Stimulated activated CD4-positive, alpha-beta T cell treated with anti-CD3 and anti-CD28 coated beads, Interleukin-12 subunit alpha, Interleukin-12 subunit beta, amount 100 ng/mL, for 4 hours (primary cell): ENCODE data around the gene ZNF385D.

Experiments
- DNase-seq: peaks from one replicate; pipeline ENCODE4 v3.0.0-alpha.2; 2020

The ZNF385D gene, protein sequence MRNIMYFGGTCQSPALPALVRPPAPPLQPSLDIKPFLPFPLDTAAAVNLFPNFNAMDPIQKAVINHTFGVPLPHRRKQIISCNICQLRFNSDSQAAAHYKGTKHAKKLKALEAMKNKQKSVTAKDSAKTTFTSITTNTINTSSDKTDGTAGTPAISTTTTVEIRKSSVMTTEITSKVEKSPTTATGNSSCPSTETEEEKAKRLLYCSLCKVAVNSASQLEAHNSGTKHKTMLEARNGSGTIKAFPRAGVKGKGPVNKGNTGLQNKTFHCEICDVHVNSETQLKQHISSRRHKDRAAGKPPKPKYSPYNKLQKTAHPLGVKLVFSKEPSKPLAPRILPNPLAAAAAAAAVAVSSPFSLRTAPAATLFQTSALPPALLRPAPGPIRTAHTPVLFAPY

DNA sequence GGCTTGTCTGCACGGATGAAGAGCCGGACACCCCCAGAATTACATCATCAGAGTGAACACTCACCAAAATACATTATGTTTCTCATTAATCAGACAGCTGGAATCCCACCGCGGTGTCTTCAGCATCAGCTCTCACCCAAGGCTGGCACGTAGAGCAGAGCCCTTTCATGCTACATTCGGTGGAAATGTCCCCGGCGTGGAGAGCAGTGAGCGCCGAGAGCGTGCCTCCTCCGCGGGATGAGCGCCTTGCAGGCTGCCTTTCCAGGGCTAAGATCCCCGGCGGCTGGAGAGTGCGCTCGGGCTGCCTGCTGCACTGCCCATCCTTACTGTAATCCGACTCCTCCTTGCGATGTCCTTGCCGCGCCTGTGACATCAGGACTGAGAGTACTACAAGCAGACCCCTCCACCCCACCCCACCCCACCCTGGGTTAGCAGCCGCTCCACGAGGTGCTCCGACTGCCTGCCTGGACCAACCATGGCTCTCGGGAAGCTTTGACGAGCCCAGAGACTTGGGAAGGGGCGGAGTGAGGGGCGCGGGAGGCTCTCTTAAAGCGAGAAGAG is at the start of gene ZNF385D:
Gene ZNF385D, minus strand, starts transcription at position 380 of the 561 bp plus-strand sequence. Its CDS starts 294 bp downstream, at position 86.
- no peak for DNase-seq

DNA sequence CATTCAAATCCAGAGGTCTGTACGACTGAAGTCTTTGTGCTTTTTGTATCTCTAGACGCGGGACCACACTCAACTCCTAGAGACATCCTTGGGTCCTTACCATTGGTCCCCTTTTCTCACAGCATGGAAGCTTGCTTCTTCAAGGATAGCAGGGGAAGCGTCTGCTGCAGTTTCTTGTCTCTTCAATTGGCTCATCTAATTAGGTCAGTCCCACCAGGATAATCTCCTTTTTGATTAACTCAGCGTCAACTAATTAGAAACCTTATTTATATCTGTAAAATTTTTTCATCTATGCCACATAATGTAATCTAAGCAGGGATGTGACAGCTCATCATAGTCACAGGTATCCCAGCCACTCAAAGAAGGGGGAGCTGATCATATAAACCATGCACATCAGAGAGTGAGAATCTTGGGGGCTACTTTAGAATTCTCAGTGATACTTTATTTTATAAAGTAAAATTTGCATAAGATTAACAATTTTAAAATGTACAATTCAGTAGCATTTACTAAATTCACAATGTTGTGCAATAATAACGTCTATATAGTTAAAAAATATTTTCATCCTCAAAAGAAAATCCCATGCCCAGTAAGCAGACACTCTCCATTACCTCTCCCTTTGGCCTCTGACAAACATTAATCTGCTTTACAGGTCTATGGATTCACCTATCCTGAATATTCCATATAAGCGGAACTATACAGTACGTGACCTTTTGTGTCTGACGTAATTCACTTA is 47.5 kb upstream of the ZNF385D start:
- no peak for DNase-seq

DNA sequence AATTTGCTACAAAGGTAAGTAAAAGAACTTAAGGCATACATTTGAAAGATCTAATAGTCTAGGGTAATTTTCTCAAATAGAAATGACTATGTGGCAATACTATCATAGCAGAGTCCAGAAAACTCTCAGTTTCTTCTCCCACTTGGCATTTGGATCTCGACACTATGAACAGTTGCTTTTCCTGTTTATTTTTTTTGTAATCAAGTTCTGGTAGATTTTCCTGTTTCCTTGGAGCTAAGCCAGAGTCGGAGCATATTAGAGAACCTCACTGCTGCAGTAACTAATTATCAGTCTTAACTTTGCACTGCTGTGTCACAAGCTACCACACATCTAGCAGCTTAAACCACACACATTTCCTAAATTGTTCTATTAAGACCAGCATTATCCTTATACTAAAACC is 44.9 kb upstream of the ZNF385D start:
- no peak for DNase-seq

DNA sequence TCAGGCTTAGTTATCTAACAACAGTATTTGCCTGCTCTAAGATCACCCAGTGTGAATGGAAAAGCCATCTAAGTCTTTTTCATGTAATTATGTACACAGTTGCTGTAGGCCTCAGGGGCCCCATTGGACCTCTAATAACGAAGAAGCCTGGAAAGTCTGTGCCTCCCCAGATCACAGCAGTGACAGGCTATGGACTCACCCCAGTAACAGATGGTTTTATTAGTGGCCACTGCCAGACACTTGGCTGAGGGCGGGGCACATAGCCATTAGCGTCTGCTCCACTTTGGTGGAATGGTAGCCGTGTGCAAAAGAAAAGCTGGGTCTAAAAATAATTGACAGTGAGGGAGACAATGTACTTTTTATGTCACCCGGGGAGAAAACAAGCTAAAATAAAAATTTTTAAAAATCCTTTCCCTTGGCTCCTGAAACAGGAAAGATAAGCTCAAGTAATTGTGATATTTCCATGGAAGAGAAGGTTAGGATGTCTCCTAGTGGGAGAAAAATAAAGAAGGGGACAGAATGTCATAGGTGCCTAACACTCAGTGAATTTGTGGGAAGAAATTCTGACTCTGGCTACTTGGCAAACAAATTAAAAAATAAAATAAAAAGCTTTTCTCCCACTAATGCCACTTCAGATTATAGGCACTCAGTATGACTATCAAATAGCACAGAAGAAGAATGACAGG is 44.3 kb upstream of the ZNF385D start:
- no peak for DNase-seq

DNA sequence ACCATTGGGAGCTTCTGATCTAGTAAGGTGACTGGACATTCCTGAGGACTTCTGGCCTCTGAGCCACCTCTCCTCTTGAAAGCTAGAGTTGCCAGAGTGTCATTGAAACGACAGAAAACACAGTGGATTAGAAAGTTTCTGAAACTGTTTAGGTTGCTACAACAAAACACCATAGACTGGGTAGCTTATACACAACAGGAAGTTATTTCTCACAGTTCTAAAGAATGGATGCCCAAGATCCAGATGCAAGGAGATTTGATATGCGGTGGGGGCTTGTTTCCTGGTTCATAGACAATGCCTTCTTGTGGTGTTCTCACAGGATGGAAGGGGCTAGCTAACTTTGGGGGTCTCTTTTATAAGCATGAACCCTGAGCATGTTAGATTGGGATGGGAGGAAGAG is 43.3 kb upstream of the ZNF385D start:
- no peak for DNase-seq

DNA sequence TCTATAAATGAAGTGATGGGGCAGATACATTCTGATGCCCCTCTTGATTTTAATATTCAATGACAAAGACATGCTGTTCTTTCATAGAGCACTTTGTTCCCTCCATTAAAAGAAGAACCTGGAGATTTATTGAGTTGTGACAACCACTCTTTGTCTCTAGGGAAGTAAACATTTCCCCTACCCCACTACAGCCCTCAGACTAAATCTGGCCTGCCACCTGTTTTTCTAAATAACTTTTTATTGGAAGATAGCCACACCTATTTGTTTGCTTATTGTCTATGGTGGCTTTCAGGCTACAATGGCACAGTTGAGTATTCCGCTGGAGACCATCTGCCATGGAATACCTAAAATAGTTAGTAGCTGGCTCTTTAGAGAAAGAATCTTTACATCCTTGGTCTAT is 41.2 kb upstream of the ZNF385D start:
- DNase-seq = no peak

DNA sequence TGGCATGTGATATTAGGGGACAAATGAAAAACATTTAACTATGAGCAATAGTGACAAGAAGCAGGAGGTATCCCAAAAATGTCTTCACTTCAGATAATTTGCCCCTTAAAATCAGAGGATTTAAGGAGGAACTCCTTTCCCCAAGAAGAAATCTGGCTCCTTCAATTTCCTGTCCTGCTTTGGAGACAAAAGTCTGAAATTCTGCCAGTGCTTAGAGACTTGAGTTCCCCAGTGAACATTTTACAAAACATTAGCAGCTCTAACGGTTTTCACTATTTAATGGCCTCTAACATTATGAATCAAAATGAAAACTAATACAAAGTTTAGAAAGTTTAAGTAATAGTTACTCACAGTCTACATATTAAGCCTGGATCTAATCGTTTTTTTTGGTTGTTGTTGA is 40.3 kb upstream of the ZNF385D start:
- DNase-seq = no peak

DNA sequence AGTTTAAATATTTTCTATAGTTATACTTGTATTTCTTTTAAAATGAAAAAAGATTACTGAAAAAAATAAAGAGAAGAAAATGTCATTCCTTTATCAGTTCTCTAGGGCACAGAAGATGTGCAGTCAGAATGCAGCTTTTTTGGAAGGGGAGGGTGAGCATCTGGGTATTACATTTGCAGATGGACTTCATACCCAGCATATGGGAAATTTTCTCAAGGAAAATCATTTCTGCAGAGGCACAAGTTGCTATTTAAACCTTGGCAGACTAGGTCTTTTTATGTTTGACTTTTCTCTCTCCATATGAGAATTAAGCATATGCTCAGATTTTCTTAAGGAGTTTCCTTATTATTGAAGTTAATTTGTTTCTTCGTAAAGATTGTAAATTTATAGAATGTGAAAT is 39.5 kb upstream of the ZNF385D start:
- no peak for DNase-seq

DNA sequence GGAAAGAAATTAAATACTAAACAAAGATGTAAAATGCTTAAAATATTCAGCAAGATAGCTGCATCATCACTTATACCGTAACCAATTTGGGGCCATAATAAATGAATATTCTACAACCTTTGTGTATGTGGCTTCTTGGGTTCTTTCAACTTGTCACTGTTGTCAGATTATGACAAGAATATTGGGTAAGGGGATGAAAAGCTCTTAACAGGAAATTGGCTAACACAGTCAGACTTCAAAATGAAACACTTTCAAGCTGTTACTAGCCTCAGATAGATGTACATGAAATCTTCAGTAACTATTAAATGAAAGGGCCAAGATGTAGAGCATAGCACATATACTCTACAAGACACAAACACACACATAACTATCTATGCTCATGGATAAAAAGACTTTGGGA is 38.7 kb upstream of the ZNF385D start:
- DNase-seq = no peak

DNA sequence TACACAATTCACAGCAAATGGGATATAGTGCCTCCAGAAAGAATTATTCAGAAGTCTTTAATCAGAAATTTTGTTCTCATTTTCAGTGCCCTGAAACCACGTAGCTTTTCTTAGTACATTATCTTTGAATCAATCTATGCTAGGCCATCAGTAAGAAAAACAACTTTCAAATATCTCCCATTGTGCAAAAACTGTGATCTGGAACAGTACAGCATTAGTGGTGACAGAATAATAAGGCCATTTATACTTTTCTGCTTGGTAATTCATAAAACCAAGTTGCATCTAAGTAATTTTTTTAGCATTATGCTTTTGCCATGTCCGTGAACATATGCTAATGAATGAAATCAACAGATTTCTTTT is 35.4 kb upstream of the ZNF385D start:
- DNase-seq = no peak

DNA sequence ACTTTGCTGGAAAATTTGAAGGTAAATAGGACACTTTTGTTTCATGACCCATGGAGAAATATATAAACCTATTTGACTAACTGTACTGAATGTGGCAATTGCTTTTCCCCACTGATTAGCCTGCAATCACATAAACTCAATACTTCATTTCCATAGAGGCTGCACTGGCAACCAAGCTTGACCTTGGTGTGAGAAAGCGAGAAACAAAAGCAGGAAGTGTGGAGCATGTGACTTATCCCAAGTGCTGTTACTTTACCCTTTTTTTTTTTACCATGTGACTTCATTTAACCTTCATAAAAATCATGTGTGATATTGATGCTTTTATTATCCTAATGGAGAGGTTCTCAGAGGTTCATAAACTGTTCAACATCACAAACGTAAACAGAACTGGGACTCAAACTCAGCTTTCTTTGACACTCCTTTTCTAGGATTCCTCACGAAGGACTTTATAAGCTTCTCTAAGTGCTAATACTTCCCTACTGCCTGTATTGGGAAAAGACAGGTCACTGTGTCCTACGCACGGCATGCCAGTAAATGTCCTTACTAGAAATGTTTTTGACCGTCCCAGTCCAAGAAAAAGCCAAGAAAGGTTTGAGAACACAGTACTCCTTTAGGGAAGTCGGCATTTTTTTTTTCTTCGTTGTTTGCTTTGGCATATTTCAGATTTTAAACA is 34.9 kb upstream of the ZNF385D start:
- no peak for DNase-seq

DNA sequence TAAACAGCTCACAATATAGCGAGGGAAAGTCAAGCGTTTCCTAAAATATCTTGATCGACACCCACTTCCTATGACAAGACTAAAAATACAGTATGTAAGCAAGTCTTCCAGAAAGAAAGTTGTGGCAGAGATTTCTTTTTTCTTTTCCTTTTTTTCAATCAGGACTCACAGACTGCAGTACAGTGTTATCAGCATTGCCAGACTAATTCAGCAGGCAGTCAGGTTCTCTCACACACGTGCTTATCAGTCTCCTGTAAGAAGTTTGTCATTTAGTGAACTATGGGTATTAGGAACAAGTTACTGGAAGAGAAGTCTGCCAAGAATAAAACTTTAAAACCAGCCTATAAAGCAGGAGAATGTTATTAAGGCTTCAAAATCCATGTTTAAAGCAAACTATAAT is 32.8 kb upstream of the ZNF385D start:
- no peak for DNase-seq

DNA sequence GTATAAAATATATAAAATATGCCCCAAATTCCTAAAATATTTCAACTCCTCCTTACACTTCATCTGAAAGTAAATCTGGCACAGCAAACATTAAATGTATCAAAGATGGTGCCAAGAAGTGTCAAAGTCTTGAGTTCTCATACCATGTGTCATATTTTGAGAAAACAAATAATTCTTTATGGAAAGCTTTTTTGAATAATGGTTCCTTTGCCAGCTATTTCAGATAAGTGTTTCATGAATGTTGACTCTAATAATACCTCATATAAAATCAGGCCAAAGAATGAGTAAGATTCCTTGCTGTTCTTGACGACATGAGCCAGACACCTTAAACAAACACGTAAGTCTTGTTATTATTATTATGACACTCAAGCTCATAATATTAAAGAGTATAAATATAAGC is 30.3 kb upstream of the ZNF385D start:
- DNase-seq = no peak

DNA sequence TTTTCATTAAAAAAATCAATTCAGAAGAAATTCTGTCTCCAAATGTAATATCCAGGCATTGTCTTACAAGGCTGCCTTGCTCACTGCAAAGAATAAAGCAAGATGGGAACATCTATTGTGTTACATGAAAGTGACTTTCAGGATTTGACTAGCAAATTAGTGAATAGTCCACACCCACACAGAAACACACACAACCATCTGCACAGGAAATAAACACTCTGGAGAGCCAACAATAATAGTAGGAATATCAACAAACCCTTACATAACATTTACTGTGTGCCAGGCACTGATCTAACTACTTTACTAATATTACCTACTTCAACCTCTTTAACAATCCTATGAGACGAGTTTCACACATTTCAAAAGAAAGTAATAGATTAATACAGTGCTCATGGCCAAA is 28.9 kb upstream of the ZNF385D start:
- DNase-seq = no peak

DNA sequence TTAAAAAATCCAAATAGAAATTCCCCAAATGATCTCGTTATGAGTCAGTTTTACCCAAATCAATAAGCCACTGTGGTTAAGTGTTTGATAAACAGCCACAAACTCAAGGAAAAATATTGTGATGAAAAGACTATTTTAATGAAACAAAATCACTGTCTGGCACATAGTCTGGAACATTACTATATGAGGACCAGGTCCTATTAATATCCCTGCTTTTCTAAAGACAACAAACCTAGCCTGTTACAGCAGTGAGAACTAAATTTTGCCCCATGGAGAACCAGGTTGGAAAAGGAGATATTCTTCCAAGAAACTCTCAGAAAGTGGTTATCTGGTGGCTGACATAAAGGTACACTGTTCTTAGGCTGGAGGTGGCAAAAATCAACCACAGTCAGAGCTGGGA is 27.7 kb upstream of the ZNF385D start:
- no peak for DNase-seq

DNA sequence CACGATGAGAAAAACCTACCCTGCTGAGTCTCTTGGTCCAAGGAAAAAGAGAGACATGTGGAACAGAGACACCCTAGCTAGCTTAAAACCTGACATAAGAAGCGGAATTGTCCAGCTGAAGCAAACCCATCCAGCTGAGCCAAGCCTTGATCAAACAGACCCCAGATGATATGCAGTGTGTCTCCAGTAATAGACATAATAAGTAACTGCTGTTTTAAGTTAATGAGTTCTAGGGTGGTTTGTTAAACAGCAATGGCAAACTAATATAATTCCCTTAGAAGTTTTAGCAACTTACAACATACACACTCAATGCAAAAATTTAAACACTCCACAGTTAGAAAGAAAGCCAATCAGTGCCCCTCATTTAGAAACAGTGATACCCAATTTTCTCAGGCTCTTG is 26.8 kb upstream of the ZNF385D start:
- no peak for DNase-seq

DNA sequence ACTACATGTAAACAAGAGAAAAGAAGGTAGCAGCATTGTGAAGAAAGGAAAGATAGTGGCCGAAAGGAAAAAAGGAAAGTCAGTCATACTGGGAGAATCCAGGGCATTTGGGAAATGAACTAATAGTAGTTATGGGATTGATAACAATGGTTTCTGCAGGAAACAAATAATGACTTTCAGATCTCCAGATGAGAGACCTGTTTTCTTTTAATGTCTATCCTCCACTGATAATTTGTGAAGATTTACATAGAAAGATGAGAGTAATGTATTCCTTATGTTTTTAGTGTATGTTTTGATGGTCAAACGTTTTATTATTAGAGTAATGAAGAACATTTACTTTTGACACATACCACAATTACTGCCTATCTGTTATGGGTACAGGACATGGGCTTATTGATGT is 15.0 kb upstream of the ZNF385D start:
- no peak for DNase-seq

DNA sequence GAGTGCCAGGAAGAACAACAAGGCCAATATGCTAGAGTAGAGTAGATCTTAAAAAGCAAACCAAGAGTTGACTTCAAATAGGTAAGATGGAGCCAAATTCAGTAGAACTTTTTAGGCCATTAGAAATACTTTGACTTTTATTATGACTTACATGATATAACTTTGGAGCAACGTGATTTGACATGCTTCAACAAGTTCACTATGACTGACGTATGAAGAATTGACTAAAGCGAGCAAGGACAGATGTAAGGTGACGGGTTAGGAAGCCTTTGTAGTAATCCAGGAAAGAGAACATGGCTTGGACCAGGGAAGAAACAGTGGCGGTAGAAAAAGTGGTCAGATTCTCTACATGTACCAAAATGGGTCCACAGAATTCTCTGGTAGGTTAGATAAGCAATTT is 4.9 kb upstream of the ZNF385D start:
- DNase-seq = no peak

DNA sequence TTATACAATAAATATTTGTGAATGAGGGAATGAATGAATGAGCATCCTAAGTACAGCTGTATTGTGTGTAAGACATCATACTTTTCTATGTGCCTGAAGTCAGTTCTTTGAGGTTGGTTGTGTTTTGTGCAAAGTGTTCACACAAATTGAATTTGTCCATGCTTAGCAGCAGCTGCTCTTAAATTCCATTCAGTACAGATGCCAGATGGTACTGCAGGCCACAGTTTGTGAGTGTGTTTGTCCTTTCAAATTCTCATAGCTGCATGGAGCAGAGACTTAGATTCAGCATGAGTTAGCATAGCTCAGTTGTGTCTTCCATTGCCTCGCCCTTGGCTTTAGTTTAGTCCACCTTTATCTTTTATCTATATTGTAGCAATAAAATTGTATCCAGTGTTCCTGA is 3.8 kb upstream of the ZNF385D start:
- no peak for DNase-seq

DNA sequence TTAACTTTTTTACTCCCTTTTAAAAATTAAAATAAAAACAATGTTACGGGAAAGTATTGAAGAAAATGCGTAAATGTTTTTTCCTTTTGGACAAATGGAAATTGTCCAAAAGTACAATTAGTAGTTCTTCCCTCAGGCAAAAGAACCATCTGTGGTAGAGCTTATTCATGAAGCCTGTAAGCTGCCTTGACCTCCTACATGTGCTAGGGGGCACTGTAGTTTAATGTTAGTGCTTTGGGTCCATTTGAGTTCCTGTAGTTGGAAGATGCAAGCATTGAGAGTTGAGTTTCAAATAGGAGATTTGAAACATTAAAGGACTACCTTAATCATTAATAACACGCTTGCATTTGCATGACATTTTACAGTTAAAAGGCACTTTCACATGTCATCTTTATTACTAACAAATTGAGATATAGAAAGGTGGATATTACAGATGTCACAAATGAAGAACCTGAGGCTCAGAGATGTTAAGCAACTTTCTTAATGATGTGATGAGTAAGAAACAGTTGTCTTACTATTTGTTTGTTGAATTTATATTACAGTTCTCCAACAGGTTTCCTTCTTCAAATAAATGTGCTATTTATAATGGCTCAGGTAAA is 1.8 kb upstream of the ZNF385D start:
- no peak for DNase-seq

DNA sequence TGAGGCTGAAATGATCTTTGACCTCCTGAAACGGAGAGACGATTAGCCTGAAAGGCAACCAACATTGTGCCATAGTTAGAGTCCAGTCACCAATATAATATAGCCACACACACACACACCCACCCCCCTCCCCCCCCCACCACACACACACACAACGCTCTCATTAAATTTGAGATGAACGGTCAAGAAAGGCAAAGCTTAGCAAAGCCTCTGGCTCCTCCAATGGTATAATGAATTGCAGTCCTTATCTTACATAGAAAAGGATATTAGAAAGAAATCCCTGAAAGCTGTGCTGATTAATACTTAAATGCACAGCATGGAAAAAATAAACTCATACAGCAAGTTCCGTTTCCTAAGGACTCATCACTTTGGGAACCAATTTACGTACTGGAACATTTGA is 876 bp upstream of the ZNF385D start:
- no peak for DNase-seq

DNA sequence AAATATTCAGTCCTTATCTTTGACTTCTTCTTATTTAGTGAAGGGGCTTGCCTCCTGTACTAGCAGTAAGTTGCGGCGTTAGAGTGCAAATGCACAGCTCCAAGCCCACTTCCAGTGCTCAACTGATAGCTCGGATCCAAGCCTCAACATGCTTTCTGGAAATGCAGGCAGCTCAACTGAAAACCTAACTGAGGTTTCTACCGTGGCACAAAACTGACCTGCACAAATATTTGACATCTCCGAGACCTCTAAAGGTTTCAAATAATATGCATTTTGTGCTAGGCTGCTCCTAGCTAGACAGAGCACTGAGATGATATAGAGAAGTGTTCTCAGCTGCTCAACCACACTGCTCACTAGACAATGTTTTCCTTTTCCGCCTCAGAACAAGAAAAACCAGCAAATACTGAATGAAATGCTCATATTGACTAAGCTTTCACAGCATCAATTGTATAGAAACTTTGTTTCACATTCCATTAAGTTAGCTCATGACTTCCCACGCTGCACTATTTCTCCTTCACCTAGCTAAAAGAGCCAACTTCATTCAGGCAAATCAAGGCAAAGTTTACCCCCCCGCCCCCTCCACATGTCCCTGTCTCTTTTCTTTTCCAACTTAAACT is 822 bp downstream of the ZNF385D start:
- DNase-seq = no peak
